Measurements from ENCODE around the gene EEF2. TPM values are rescaled to one million over a fixed set of nuclear protein-coding genes. Genes with fewer than 3 reads are reported as not detected.
"Not testable (repeated sequence)": the region's sequence is repeated elsewhere in the genome, so short reads cannot be mapped to it uniquely, and the experiment has no call there.

Gene EEF2
- total and polyA plus RNA-seq, 12 donors: 752 to 3,482 (median 2,119) TPM

DNA sequence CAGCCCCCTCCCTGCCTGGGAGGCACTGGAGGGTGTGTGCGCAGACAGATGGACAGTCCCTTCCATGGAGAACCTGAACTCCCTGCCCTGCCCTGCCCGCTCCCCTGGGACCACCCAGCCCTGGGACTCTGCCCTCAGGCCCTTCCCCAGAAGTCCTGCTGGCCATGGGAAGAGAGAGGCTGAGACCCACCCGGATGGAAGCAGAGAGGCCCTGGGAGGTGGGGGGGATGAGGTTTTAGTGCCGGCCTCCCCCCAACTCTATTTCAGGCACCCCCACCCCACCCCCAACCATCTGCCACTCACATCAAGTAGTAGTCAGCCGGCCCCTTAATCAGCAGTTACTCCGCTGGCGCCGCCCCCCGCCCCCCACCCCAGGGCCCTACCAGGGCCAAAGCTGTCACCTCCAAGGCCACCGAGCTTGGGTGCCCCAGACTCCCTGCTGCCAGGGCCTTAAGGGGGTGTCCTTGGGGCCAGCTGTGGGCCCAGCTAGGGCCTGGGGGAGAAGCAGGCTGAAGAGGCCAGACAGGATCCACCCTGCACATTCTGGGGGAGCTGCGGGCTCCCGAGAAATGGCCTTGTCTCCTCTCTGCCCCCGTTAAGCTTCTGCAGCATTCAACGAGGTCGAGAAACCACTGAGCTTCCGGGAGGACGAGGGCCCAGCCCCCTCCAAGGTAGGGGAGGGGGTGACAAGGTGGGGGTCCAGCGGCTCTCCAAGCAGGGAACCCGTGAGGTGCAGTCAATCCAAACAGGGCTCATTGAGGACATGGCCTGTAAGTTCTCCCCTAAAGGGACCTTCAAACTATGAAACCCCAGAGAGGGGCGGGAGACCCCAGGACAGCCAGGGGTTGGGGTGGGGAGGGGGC, 35.0 kb downstream of the EEF2 start:
- H3K4me3 ChIP-seq: no peak overlapping the region

DNA sequence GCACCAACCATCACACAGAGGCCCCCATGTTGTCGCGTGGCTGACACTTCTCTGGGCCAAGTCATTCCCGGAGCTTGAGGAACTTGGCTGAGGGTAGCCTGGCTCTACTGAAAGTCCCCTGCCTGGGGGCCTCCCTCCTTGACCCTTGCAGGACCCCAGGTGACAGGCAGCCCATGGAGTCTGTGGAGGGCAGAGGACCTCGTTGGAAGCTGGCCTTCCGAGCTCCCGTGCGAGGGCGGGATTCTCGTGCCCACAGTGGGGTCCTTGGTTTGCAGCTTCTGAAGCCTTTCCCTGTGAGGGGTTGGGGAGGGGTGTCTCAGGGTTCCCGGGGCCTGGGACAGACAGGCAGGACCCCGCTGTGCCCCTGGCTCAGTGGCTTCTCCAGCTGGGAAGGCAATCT, 36.0 kb downstream of the EEF2 start:
- H3K27ac ChIP-seq: no peak overlapping the region
- 57 to 83% (median 80%) methylated on average over 2 to 11 of the region's 11 CpGs for WGBS, 4 donors
- TF ChIP-seq, protein P1, sequence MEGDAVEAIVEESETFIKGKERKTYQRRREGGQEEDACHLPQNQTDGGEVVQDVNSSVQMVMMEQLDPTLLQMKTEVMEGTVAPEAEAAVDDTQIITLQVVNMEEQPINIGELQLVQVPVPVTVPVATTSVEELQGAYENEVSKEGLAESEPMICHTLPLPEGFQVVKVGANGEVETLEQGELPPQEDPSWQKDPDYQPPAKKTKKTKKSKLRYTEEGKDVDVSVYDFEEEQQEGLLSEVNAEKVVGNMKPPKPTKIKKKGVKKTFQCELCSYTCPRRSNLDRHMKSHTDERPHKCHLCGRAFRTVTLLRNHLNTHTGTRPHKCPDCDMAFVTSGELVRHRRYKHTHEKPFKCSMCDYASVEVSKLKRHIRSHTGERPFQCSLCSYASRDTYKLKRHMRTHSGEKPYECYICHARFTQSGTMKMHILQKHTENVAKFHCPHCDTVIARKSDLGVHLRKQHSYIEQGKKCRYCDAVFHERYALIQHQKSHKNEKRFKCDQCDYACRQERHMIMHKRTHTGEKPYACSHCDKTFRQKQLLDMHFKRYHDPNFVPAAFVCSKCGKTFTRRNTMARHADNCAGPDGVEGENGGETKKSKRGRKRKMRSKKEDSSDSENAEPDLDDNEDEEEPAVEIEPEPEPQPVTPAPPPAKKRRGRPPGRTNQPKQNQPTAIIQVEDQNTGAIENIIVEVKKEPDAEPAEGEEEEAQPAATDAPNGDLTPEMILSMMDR (IDR thresholded peaks at IDR 0.05): no peak
- no peak for TF ChIP-seq POLR2A (IDR thresholded peaks at IDR 0.05)

More for the DNA sequence above, 35.0 kb downstream of the EEF2 start:
- TF ChIP-seq, protein P1 (IDR thresholded peaks at IDR 0.05): no peak
- no peak for TF ChIP-seq POLR2A (IDR thresholded peaks at IDR 0.05)
- no peaks in the 10 kb centered on the region for H3K27me3 ChIP-seq
- H3K36me3 ChIP-seq (replicated peaks in 1 of 2): no peaks in the 10 kb centered on the region
- WGBS, 4 donors: 33 to 70% (median 37%) methylated on average over 3 to 20 of the region's 20 CpGs
- DNase-seq: no peak
- H3K9me3 ChIP-seq (replicated peaks in 1 of 3): no peaks in the 10 kb centered on the region
- no peak overlapping the region for H3K27ac ChIP-seq
- intact Hi-C loops (cut with DNase I): no loop called here
- peaks cover 19 to 24% of the 10 kb centered on the region in 2 donors for H3K4me1 ChIP-seq (replicated peaks in 1 of 2)

DNA sequence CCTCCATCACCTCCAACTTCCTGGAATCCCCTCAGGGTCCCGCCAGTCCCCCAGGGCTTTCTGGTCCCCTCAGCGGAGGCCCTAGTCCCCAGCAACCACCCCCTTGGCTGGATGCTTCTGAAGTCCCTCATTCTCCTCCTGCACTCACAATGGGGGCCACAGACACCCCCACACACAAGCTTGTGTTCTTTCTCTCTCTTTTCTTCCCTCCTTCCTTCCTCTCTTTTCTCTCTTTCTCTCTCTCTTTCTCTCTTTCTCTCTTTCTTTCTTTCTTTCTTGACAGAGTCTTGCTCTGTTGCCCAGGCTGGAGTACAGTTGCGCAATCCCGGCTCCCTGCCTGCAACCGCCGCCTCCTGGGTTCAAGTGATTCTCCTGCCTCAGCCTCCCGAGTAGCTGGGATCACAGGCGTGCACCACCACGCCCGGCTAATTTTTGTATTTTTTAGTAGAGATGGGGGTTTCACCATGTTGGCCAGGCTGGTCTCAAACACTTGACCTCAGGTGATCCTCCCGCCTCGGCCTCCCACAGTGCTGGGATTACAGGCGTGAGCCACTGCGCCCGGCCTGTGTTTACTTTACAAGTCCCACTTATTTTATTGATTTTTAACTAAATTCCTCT, 37.8 kb downstream of the EEF2 start:
- H3K27me3 ChIP-seq; H3K4me3 ChIP-seq; H3K36me3 ChIP-seq (replicated peaks in 1 of 2); DNase-seq; intact Hi-C loops (cut with DNase I); H3K9me3 ChIP-seq (replicated peaks in 1 of 3); H3K27ac ChIP-seq: not testable (repeated sequence)
- WGBS, 4 donors: 90 to 95% (median 94%) methylated on average over 15 of the region's 15 CpGs
- peaks cover 15 to 18% of the 10 kb centered on the region in 2 donors for H3K4me1 ChIP-seq (replicated peaks in 1 of 2)

More for the DNA sequence above, 36.0 kb downstream of the EEF2 start:
- H3K9me3 ChIP-seq (replicated peaks in 1 of 3): no peaks in the 10 kb centered on the region
- no peaks in the 10 kb centered on the region for H3K27me3 ChIP-seq
- H3K4me3 ChIP-seq: no peak overlapping the region
- H3K4me1 ChIP-seq (replicated peaks in 1 of 2): peaks cover 19 to 24% of the 10 kb centered on the region in 2 donors
- DNase-seq: no peak
- intact Hi-C loops (cut with DNase I): no loop called here
- H3K36me3 ChIP-seq (replicated peaks in 1 of 2): no peaks in the 10 kb centered on the region

DNA sequence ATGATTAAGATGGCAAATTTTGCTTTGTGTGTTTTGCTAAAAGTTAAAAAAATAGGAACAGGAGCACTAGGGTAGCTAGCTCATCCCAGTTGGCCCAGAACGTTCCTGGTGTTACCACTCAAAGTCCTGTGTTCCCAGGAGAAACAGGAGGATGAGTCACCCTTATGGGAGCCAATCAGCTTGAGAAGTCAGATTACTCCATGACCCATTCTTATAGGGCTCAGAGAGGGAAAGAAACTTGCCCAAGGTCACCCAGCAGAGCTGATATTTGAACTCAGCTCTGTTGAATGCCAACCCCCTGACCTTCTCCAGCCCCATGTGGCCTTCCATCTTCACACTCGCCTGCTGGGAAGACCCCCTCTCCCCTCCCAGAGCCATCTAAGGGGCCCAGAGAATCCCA, 39.4 kb downstream of the EEF2 start:
- Histone ChIP-seq H3K27me3 (no peaks in the 10 kb centered on the region), H3K27ac (no peak overlapping the region), H3K4me1 (replicated peaks in 1 of 2) (peaks cover 7% of the 10 kb centered on the region in 2 donors), H3K4me3 (no peak overlapping the region), H3K36me3 (replicated peaks in 1 of 2) (no peaks in the 10 kb centered on the region), H3K9me3 (replicated peaks in 1 of 3) (no peaks in the 10 kb centered on the region)
- no peak for TF ChIP-seq POLR2A (IDR thresholded peaks at IDR 0.05)
- TF ChIP-seq, protein P1 (IDR thresholded peaks at IDR 0.05): no peak
- WGBS, 4 donors: 20 to 33% (median 21%) methylated on average over 1 to 2 of the region's 2 CpGs
- intact Hi-C loops (cut with DNase I): no loop called here
- DNase-seq: no peak

Measured in adrenal gland (tissue), 12 donors.